Measurements from ENCODE around the gene HSD17B3.

HSD17B3 gene

GRCh38 chr9:96279932-96280331 is 22.0 kb downstream of the HSD17B3 start:
- FAIRE-seq (no peak), DNase-seq (ENCODE audit: insufficient read length, low spot score) (no peak)

DNA sequence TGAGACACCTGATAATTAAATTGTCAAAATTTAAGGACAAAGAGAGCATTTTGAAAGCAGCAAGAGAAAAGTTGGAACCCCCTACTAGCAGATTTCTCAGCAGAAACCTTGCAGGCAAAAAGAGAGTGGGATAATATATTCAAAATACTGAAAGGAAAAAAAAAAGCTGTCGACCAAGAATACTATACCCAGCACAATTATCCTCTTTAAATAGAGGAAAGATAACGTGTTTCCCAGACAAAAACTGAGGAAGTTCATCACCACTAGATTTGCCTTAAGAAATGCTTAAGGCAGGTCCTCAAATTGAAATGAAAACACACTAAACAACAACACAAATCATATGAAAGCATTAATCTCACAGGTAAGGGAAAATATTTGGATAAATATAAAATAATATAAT is 27.0 kb downstream of the HSD17B3 start:
- DNase-seq (ENCODE audit: insufficient read length, low spot score) (no peak), FAIRE-seq (no peak)
- no peak for TF ChIP-seq CTCF (IDR thresholded peaks at IDR 0.05; ENCODE audit: insufficient read depth, missing control alignments)

More at GRCh38 chr9:96279932-96280331, 22.0 kb downstream of the HSD17B3 start:
- TF ChIP-seq CTCF (IDR thresholded peaks at IDR 0.05; ENCODE audit: insufficient read depth, missing control alignments): no peak

DNA sequence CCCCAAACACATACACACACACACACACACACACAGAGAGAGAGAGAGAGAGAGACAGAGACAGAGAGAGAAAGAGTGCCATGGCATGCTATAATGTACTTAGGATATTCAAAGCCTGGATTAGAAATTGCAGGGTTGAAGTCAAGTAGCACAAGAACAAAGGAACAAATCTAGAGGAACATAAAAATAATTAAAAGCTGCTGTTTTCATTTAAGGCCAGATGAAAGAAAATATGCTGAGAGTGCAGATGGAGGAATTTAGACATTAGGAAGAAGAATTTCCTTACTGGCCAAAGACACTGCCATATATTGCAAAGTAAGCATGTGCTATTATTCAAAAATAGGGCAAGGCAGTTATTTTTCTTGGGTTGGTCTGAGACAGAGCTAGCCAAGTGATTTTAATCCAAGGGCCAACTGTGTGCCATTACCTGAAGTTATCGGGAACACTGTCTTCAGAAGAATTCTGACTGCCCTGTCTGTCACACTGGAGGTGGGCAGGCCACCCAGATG is 31.7 kb downstream of the HSD17B3 start:
- no peak for DNase-seq (ENCODE audit: insufficient read length, low spot score)
- no peak for TF ChIP-seq CTCF (IDR thresholded peaks at IDR 0.05; ENCODE audit: insufficient read depth, missing control alignments)
- FAIRE-seq: no peak

DNA sequence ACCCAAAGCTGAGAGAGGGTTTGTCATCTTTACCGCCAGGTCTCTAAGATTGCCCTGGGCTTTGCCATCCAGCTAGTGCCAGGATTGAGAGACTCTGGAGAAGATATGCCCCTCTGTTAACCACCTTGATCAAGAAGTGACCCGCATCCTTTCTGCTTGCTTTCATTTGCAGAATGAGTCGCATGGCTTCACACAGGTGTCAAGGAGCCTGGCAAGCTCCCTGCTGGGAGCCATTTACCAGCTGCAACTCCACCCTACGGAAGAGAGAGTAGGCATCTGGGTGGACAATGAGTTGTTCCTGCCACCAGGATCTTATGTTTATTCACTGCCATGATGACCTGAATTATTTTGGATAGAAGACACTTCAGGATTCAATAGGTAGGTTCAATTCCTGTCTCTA is 43.0 kb downstream of the HSD17B3 start:
- FAIRE-seq: no peak
- DNase-seq (ENCODE audit: insufficient read length, low spot score): no peak
- TF ChIP-seq CTCF (IDR thresholded peaks at IDR 0.05; ENCODE audit: insufficient read depth, missing control alignments): no peak

GRCh38 chr9:96256800-96257199 is 45.2 kb downstream of the HSD17B3 start:
- TF ChIP-seq CTCF (IDR thresholded peaks at IDR 0.05; ENCODE audit: insufficient read depth, missing control alignments): no peak
- FAIRE-seq: no peak
- DNase-seq (ENCODE audit: insufficient read length, low spot score): no peak

DNA sequence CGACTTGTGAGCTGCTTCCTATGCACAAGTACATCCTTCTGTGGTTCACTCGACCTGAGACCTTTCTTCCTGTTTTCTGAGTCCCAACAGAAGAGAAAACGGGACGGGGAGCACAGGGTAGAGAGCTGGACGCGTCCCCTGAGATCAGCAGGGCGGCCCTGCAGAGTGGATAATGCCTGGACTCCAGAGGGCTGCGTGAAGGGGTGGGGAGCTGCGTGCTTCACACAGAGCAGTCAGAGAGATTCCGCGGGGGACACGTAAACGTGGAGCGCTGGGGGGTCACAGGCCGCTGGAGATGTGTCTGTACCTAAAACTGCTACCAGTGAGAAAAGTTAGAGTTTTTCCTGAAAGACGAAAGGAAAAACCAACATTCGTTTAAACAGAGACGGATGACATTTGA is 46.3 kb downstream of the HSD17B3 start:
- FAIRE-seq (no peak), DNase-seq (ENCODE audit: insufficient read length, low spot score) (no peak)
- TF ChIP-seq CTCF (IDR thresholded peaks at IDR 0.05; ENCODE audit: insufficient read depth, missing control alignments): no peak

- no peak for FAIRE-seq
Observed at GRCh38 chr9:96253059-96253696, 48.8 kb downstream of the HSD17B3 start.

More at GRCh38 chr9:96253059-96253696, 48.8 kb downstream of the HSD17B3 start:
- no peak for DNase-seq (ENCODE audit: insufficient read length, low spot score)
- no peak for TF ChIP-seq CTCF (IDR thresholded peaks at IDR 0.05; ENCODE audit: insufficient read depth, missing control alignments)
